Memory B cell (primary cell): ENCODE measurements around the gene OSBPL10.
A peak's percentile ranks its signal among the peaks of the same experiment; 100 is the strongest.
"Not testable (repeated sequence)": the region's sequence is repeated elsewhere in the genome, so short reads cannot be mapped to it uniquely, and the experiment has no call there.

Experiments used
- ATAC-seq: fragments of 150-1000 bp; cut with Tn5 transposase; 2 replicates; pipeline ENCODE4 v1.10.0; 2021; ENCODE audit warnings: low read depth, mild to moderate bottlenecking, moderate library complexity
- DNase-seq, 2 donors: peaks; one replicate each; pipeline ENCODE4 v3.0.0; 2022; ENCODE audit warnings: low spot score in 2 of 2
- H3K27ac Mint-ChIP-seq: one replicate; pipeline ENCODE4 v1.8.0; 2022; ENCODE audit warnings: mild to moderate bottlenecking, moderate library complexity, mixed read lengths
- H3K27me3 Mint-ChIP-seq: one replicate; pipeline ENCODE4 v1.8.0; 2022; ENCODE audit warnings: mixed read lengths
- H3K36me3 Mint-ChIP-seq: one replicate; pipeline ENCODE4 v1.8.0; 2022; ENCODE audit warnings: mild to moderate bottlenecking, mixed read lengths
- H3K4me1 Mint-ChIP-seq: one replicate; pipeline ENCODE4 v1.8.0; 2022; ENCODE audit warnings: mixed read lengths
- H3K4me3 Mint-ChIP-seq: one replicate; pipeline ENCODE4 v1.8.0; 2022; ENCODE audit warnings: mild to moderate bottlenecking, moderate library complexity, mixed read lengths
- H3K9me3 Mint-ChIP-seq: one replicate; pipeline ENCODE4 v1.8.0; 2022; ENCODE audit warnings: mixed read lengths

OSBPL10 gene

GRCh38 chr3:32003380-32003779 lies 22.3 kb upstream of the OSBPL10 start:
- ATAC-seq = no peak
- H3K4me3 Mint-ChIP-seq = no peak overlapping the region
- peaks cover 42% of the 10 kb centered on the region for H3K4me1 Mint-ChIP-seq

DNA sequence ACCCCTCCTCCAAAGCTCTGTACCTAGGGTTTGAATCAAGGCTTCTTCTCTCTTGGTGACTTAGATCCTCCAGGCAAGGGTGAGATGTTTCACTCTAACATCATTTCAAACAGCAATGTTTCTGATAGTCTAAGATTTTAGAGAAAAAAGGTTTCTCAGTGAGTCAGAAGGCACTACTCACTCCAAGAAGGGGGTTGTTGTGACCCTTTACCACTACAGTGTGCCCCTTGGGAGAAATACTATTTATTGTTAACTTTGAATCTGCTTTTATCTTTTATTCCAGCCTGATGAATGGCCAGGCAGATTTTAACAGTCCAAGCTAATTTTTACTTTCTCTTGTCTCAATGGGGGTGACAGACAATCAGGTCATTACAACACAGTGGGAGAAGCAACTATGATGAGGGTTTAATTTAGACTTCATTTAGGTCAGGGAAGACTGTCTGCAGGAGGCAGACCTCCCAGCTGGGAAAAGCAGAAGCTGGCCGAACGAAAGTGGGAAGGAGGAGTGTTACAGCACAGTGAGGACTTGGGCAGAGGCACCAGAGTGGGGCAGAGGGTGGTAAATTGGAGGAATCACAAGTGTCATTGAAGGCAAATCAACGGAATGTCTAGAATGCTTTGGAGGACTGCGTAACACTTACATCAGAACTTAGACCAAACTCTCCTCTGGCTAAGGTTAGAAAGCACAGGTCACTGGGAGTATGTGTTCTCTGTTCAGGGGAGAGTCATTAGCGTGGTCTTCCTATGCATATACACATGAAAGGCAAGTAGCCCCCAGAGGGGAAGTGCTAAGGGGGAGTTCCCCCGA lies 21.7 kb upstream of the OSBPL10 start:
- ATAC-seq = no peak

More at GRCh38 chr3:32003380-32003779, 22.3 kb upstream of the OSBPL10 start:
- peak overlapping the region; percentile 39 for H3K27ac Mint-ChIP-seq
- H3K27me3 Mint-ChIP-seq = no peaks in the 10 kb centered on the region
- peaks cover 22% of the 10 kb centered on the region for H3K36me3 Mint-ChIP-seq
- no peak for DNase-seq
- H3K9me3 Mint-ChIP-seq = peaks cover 6% of the 10 kb centered on the region

GRCh38 chr3:32000877-32001276 lies 19.8 kb upstream of the OSBPL10 start:
- DNase-seq (no peak), ATAC-seq (no peak)
- no peak overlapping the region for H3K4me3 Mint-ChIP-seq
- peaks cover 15% of the 10 kb centered on the region for H3K36me3 Mint-ChIP-seq
- H3K27ac Mint-ChIP-seq = peak overlapping the region; percentile 94
- peaks cover 45% of the 10 kb centered on the region for H3K4me1 Mint-ChIP-seq
- H3K27me3 Mint-ChIP-seq = no peaks in the 10 kb centered on the region
- no peaks in the 10 kb centered on the region for H3K9me3 Mint-ChIP-seq

More for the DNA sequence above, 21.7 kb upstream of the OSBPL10 start:
- H3K36me3 Mint-ChIP-seq = peaks cover 22% of the 10 kb centered on the region
- no peak for DNase-seq
- H3K4me3 Mint-ChIP-seq = no peak overlapping the region
- no peaks in the 10 kb centered on the region for H3K27me3 Mint-ChIP-seq
- peaks cover 6% of the 10 kb centered on the region for H3K9me3 Mint-ChIP-seq
- H3K27ac Mint-ChIP-seq = peak overlapping the region; percentile 39
- H3K4me1 Mint-ChIP-seq = peaks cover 45% of the 10 kb centered on the region

GRCh38 chr3:31999907-32000439 lies 18.9 kb upstream of the OSBPL10 start:
- Mint-ChIP-seq H3K9me3 (peaks cover under 1% of the 10 kb centered on the region), H3K27ac (peak overlapping the region; percentile 94), H3K4me1 (peaks cover 45% of the 10 kb centered on the region), H3K27me3 (no peaks in the 10 kb centered on the region), H3K36me3 (peaks cover 16% of the 10 kb centered on the region), H3K4me3 (peak overlapping the region; percentile 41)
- ATAC-seq = peak; percentile 81
- DNase-seq = no peak

- Mint-ChIP-seq H3K4me1 (peaks cover 33% of the 10 kb centered on the region), H3K9me3 (peaks cover 9% of the 10 kb centered on the region), H3K36me3 (peaks cover 21% of the 10 kb centered on the region), H3K27ac (no peak overlapping the region), H3K4me3 (no peak overlapping the region), H3K27me3 (no peaks in the 10 kb centered on the region)
- no peak for DNase-seq
- ATAC-seq = no peak
Measured at GRCh38 chr3:31997500-31997899, 16.4 kb upstream of the OSBPL10 start.

DNA sequence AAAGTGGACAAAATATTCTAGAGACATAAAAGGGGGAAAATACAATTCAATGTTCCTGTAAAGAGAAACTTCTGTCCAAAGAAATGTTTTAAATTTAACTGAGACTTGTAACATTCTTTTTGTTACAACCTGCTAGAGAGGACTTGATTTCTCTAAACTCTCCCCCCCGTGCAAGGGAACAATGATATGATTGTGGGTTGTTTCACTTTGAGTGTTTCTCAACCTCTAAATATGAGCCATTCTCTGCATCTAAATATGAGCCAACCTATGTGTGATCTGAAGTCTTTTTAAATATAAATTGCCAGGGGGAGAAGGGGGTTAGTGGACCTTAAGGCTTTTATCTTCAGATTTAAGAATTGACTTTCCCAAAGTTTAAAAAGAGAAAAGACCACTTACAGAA lies 15.1 kb upstream of the OSBPL10 start:
- Mint-ChIP-seq H3K4me1 (peaks cover 30% of the 10 kb centered on the region), H3K36me3 (peaks cover 20% of the 10 kb centered on the region), H3K27ac (peak overlapping the region; percentile 80), H3K4me3 (no peak overlapping the region), H3K27me3 (no peaks in the 10 kb centered on the region), H3K9me3 (peaks cover 11% of the 10 kb centered on the region)
- no peak for DNase-seq
- no peak for ATAC-seq

- Mint-ChIP-seq H3K4me1 (peaks cover 21% of the 10 kb centered on the region), H3K9me3 (peaks cover 11% of the 10 kb centered on the region), H3K36me3 (peaks cover 20% of the 10 kb centered on the region), H3K27ac (peak overlapping the region; percentile 80)
- H3K4me3 Mint-ChIP-seq, ATAC-seq, H3K27me3 Mint-ChIP-seq, DNase-seq: not testable (repeated sequence)
Measured at GRCh38 chr3:31995026-31995425, 14.0 kb upstream of the OSBPL10 start.

GRCh38 chr3:31993843-31994242 lies 12.8 kb upstream of the OSBPL10 start:
- Mint-ChIP-seq H3K36me3 (peaks cover 20% of the 10 kb centered on the region), H3K4me1 (peaks cover 12% of the 10 kb centered on the region), H3K27ac (peak overlapping the region; percentile 55), H3K27me3 (no peaks in the 10 kb centered on the region), H3K9me3 (peaks cover 11% of the 10 kb centered on the region), H3K4me3 (no peak overlapping the region)
- no peak for DNase-seq
- ATAC-seq = no peak

GRCh38 chr3:31992995-31993394 lies 11.9 kb upstream of the OSBPL10 start:
- peaks cover 11% of the 10 kb centered on the region for H3K9me3 Mint-ChIP-seq
- not testable (repeated sequence) for H3K4me3 Mint-ChIP-seq, H3K27me3 Mint-ChIP-seq, H3K27ac Mint-ChIP-seq, ATAC-seq, DNase-seq, H3K4me1 Mint-ChIP-seq
- H3K36me3 Mint-ChIP-seq = peaks cover 17% of the 10 kb centered on the region

DNA sequence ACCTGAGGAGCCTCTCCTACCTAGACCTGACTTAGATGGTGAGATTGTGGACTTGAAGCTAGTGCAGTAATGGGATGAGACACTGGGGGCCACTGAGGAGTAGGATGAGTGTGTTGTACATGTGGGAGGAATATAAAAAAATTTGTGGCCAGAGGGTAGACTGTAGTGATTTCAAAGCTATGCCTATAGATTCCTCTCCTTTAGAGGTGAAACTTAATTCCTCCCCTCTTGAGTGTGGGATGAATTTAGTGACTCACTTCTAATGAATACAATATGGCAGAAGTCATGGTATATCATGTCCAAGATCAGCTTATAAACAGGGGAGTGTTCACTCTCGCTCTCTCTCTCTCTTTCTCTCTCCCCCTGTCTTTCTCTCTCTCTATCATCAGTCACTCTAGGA lies 7.2 kb upstream of the OSBPL10 start:
- DNase-seq = no peak
- H3K27ac Mint-ChIP-seq = peak overlapping the region; percentile 19
- H3K27me3 Mint-ChIP-seq = no peaks in the 10 kb centered on the region
- peaks cover 18% of the 10 kb centered on the region for H3K4me1 Mint-ChIP-seq
- no peak for ATAC-seq
- H3K9me3 Mint-ChIP-seq = peaks cover 7% of the 10 kb centered on the region
- no peak overlapping the region for H3K4me3 Mint-ChIP-seq
- H3K36me3 Mint-ChIP-seq = peaks cover 37% of the 10 kb centered on the region

DNA sequence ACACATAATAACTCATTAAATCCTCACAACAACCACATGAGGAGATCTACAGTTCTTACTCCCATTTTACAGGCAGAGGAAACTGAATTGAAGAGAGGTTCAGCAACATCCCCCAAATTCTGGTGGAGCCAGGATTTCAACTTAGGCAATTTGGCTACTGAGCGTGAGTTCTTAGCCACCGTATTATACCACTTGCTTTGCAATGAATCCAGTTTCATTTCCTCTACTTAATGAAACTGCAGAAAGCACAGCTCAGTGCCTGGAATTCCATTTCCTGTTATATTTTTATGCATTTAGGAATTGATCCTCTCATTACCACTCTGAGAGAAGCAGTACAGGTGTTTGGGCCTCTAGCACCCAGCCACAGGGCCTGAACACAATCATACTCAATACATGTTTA lies 4.8 kb upstream of the OSBPL10 start:
- Mint-ChIP-seq H3K4me1 (peaks cover 28% of the 10 kb centered on the region), H3K9me3 (peaks cover 6% of the 10 kb centered on the region), H3K36me3 (peaks cover 42% of the 10 kb centered on the region), H3K27ac (no peak overlapping the region), H3K4me3 (peak overlapping the region; percentile 17), H3K27me3 (no peaks in the 10 kb centered on the region)
- DNase-seq (no peak), ATAC-seq (no peak)

DNA sequence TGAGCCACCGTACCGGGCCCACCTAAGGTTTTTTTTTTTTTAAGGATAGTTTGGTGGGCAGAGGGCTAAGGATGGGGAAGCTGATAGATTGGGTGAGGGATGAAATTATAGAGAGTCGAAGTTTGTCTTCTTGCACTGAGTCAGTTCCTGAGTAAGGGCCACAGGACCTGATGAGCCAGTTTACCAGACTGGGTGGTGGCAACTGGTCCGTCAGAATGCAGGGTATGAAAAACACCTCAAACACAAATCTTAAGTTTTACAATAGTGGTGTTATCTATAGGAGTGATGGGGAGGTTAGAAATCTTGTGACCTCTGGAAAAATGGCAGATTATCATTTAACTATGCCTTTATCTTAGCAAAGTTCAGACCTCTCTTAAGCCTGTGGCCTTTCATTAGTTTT lies 3.3 kb upstream of the OSBPL10 start:
- peaks cover 6% of the 10 kb centered on the region for H3K9me3 Mint-ChIP-seq
- peaks cover 31% of the 10 kb centered on the region for H3K4me1 Mint-ChIP-seq
- no peaks in the 10 kb centered on the region for H3K27me3 Mint-ChIP-seq
- H3K36me3 Mint-ChIP-seq = peaks cover 48% of the 10 kb centered on the region
- DNase-seq (no peak), ATAC-seq (no peak)
- peak overlapping the region; percentile 24 for H3K4me3 Mint-ChIP-seq
- H3K27ac Mint-ChIP-seq = peak overlapping the region; percentile 60

DNA sequence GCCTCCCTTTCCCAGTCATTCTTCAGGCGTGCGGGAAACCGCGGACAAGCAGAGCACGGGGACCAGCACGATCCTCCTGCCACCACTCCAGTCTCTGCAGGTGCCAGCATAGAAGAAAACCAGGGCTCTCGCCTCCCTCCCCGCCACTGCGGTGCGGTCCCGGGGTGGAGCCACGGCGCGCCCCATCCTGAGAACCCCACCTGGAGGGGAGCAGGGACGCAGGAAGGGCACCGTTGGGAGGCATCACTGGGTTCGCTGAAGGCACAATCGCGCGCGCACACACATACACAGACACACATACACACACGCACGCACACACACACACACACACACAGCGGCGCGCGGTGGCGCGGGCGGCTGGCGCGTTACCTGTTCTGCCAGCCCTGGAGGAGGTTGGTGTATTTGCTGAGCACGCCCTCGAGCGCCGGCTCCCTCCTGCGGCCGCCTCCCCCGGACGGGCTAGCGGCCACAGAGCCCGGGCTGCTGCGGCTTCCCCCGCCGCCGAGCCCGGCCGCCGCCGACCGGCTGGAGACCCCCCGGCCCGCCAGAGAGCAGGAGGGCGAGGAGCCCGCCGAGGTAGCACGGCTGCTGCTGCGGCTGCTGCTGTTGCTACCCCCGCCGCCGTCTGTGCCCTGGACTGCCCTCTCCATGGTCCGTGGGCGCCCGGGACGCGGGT lies 394 bp downstream of the OSBPL10 start:
- peaks cover 4% of the 10 kb centered on the region for H3K9me3 Mint-ChIP-seq
- peak; percentile 62 to 67 for DNase-seq
- H3K27ac Mint-ChIP-seq = peak overlapping the region; percentile 85
- H3K4me1 Mint-ChIP-seq = peaks cover 58% of the 10 kb centered on the region
- H3K36me3 Mint-ChIP-seq = peaks cover 49% of the 10 kb centered on the region
- H3K4me3 Mint-ChIP-seq = peak overlapping the region; percentile 100
- peak; percentile 82 for ATAC-seq
- H3K27me3 Mint-ChIP-seq = no peaks in the 10 kb centered on the region

DNA sequence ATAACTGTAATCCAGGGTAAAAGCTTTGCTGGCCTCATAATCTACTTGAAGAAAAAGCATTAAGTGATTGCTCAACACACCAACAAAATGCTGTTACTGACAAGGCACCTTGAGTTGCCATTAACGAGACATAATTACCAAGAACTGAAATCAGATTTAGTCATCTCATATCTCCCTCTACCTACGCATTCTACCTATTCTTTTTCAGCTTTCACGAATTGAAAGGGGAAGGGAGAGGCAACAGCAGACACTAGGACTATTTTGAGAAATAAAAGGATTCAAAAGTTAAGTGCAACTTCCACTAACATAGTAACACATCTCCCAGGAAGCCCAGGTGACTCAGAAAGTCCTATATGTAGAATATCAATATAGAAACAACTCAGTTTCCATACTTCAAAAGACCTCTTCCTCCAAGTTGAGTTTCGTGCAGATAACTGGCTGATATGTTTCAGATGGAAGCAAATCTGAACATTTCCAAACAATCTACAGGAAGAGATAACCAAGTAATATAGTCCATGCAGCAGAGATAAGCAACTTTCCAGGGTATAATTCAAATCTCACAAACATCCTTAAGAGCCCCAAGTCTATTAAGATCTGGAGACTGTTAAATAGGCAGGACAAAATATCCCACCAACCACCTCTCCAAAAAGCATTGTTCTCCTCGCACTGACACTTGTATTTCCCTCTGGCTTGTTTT lies 1.9 kb downstream of the OSBPL10 start:
- H3K4me1 Mint-ChIP-seq = peaks cover 64% of the 10 kb centered on the region

More for the DNA sequence above, 1.9 kb downstream of the OSBPL10 start:
- peaks cover 45% of the 10 kb centered on the region for H3K36me3 Mint-ChIP-seq
- ATAC-seq (no peak), DNase-seq (no peak)
- no peaks in the 10 kb centered on the region for H3K9me3 Mint-ChIP-seq
- H3K27me3 Mint-ChIP-seq = no peaks in the 10 kb centered on the region
- peak overlapping the region; percentile 85 for H3K27ac Mint-ChIP-seq
- peak overlapping the region; percentile 100 for H3K4me3 Mint-ChIP-seq
